ENCODE measurements around the gene FAM228A.
"Not testable (repeated sequence)": the region's sequence is repeated elsewhere in the genome, so short reads cannot be mapped to it uniquely, and the experiment has no call there.

FAM228A gene

DNA sequence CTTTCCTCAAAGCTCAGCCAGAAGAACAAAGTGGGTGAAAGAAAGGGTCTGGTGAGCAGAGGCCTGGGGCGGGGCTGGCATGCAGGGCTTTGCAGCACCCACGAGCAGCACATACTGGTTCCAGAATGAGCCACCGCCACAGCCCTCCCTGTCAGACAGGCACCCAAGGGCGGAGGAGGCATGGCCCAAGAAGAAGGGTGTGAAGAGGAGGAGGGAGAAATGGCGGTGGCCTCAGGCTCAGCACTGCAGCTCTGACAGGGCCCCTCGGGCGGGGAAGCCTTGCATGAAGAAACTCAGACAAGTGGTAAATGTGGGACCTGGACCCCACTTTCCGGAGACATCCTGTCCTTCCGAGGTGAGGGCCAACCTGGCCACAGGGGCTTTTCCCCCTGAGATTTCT is 15.7 kb downstream of the FAM228A start:
- no peak for DNase-seq (ENCODE audit: low read depth, low spot score)

DNA sequence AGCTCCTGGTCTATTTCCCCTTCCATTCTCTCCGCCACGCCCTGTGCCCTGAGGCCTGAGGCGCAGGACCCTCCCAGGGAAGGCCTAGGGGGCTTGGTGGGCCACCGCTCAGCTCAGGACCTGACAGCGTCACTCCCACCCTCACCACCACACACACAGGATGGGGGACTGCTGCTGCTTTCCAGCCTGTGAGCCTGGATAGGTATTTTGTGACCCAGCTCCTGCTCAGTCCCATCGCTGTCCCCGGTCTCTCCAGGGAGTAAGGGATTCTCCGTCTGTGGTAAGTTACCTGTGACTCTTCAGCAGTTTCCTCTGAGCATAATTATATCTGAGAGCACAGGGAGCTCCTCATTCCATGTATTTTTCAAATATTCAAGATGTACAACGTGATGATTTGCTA is 16.3 kb downstream of the FAM228A start:
- no peak for DNase-seq (ENCODE audit: low read depth, low spot score)

DNA sequence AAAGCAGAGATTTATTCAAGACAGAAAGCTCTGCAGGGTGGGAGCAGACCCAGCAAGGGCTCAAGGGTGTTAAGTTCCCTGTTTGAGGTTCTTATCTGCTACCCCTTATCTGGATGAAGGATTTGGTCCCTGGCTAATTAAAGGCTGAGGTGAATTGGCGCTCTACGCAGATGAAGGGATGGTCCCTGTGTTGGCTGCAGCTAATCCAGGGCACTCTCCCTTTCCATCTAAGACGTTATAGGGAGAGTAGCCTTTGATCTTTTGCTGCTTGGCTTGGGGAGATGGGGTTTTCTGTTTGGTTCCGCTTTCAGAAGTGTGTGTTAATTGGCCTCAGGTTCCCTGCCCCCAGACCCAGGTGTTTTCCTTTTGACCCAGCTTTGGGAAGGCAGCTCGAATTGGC is 17.0 kb downstream of the FAM228A start:
- DNase-seq (ENCODE audit: low read depth, low spot score) = no peak

DNA sequence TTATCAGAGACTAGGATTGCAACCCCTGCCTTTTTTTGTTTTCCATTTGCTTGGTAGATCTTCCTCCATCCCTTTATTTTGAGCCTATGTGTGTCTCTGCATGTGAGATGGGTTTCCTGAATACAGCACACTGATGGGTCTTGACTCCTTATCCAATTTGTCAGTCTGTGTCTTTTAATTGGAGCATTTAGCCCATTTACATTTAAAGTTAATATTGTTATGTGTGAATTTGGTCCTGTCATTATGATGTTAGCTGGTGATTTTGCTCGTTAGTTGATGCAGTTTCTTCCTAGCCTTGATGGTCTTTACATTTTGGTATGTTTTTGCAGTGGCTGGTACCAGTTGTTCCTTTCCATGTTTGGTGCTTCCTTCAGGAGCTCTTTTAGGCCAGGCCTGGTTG is 22.4 kb downstream of the FAM228A start:
- not testable (repeated sequence) for DNase-seq (ENCODE audit: low read depth, low spot score)

DNA sequence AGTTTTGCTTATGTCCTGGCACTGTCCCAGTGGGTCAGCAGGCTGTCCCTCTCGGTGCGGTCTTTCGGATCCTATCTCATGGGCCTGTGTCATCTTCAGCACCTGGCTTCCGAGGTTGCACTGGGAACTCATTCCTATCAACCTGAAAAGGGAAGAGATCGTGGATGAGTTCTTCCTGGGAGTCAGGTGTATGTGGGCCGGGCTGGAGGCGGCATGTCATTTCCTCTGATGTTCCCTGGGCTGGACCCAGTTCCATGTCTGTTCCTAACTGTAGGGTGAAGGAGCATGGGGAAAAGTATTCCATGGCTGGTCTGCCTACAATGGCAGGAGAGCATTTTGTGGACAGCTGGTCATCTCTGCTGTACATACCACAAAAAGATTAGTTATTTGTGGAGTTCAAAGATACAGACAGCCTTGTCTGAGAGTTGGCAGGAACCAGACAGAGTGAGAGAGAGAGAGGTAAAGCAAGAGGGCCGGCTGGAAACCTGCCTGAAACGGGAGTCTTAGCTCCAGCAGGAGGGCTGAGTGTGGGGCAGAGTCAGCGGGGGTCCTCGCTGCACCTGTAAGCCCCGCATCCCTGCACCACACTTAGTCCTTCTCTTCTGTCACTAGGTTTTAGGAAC is 25.2 kb downstream of the FAM228A start:
- DNase-seq (ENCODE audit: low read depth, low spot score) = peak; percentile 14

DNA sequence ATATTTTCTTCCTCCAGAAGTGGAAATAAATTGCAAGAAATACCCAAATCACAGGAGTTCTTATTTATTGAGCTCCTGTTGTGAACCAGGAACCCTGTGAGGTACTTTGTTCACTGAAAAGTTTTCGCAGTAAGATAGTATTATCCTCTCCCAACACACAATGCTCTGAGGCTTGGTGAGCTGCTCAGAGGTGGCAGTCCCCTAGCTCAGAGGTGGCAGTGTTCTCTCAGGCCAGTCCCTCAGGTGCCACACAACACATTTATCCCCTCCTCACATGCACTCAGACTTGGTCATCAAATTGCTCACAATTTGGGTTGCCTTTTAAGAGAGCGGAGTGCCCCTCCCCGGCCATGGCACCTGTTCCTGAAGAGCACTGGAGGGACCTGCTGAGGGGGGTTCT is 25.9 kb downstream of the FAM228A start:
- no peak for DNase-seq (ENCODE audit: low read depth, low spot score)

DNA sequence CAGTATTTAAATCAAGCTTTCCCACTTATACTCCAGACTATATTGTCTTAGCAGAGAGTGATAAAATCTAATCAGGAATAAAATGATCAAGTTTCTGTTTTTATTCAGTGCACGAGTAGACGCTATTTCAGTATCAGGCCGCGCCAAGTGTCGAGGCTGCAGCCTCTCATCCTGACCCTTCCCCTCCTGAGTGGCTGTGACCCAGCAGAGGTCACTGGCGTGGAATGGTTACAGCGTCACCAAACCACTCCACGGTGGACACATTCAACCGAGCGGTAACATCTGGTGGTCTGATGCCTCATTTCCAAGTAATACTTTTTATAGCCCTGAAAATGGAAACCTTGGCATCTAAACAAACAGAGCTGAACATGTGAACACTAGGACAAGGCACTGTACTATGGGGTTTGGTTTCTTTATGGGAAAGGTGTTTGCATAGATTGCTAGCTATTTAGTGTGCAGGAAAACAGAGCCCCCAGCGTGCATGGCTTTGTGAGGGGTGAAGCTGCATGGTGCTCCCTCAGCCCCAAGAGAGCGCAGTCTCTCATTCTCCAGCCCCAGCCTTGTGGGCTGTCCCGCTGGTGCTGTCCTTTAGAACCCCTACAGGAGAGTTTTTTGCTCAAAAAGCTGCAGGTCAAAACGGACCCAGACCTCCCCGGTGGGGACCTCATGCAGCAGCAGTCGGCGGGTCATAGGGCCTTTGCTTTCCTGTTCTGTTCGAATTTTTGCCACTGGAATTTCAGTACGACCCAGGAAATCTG is 28.4 kb downstream of the FAM228A start:
- no peak for DNase-seq (ENCODE audit: low read depth, low spot score)

DNA sequence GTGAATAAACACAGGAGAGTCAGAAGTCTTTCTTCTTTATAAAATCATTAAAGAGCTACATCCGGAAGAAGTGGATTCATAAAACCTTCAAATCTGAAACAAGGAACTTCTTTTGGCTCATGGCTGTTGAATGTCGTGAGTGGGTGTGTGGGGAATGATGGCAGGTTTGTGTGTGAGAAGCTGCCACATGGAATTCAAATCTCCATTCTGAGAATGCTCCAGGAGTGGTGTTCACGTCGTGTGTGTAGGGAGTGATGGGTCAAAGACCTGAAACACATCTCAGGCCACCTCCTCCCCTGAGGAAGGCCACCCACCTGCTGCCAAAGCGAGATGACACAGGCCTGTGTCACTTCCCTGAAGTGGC is 28.9 kb downstream of the FAM228A start:
- DNase-seq (ENCODE audit: low read depth, low spot score) = no peak

- DNase-seq (ENCODE audit: low read depth, low spot score) = no peak
Observed at GRCh38 chr2:24204505-24204904, 29.7 kb downstream of the FAM228A start.

GRCh38 chr2:24205131-24205530 is 30.3 kb downstream of the FAM228A start:
- DNase-seq (ENCODE audit: low read depth, low spot score) = no peak

DNA sequence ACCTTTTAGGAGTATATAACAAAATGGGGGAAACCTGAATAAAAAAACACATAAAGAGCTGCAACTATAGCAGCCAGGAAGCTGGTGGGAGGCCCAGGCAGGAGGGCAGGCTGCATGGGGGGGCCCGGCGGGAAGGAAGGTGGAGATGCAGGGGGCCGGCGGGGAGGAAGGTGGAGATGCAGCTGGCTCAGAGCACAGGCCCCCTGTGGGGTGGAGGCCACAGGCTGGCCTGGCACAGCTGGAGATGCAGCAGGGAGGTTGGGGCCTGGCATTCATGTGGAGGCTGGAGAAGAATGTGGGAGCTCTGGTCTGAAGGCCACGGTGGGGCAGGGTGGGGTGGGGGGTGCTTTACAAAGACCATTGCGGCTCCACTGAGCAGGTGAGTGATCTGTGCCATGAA is 31.4 kb downstream of the FAM228A start:
- DNase-seq (ENCODE audit: low read depth, low spot score) = no peak

DNA sequence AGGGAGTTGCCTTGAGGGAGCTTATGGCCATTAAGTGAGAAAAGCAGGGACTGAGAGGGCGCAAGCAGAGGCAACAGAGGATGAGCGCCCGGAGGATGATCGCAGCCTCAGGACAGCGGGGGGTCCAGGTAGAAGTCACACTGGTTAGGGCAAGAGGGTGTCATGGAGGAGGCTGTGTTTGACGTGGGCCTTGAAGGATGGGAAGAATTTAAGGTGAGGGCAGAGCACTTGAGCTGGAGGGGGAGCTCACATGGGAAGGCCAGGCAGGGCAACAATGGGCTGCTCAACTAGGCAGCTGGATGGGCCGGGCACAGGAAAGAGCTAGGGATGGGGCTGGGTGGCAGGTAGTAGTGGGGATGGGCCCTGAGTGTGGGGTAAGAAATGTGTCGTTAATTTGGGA is 31.9 kb downstream of the FAM228A start:
- no peak for DNase-seq (ENCODE audit: low read depth, low spot score)

- no peak for DNase-seq (ENCODE audit: low read depth, low spot score)
Observed at GRCh38 chr2:24207359-24207758, 32.5 kb downstream of the FAM228A start.

GRCh38 chr2:24208490-24208889 is 33.6 kb downstream of the FAM228A start:
- DNase-seq (ENCODE audit: low read depth, low spot score) = no peak

DNA sequence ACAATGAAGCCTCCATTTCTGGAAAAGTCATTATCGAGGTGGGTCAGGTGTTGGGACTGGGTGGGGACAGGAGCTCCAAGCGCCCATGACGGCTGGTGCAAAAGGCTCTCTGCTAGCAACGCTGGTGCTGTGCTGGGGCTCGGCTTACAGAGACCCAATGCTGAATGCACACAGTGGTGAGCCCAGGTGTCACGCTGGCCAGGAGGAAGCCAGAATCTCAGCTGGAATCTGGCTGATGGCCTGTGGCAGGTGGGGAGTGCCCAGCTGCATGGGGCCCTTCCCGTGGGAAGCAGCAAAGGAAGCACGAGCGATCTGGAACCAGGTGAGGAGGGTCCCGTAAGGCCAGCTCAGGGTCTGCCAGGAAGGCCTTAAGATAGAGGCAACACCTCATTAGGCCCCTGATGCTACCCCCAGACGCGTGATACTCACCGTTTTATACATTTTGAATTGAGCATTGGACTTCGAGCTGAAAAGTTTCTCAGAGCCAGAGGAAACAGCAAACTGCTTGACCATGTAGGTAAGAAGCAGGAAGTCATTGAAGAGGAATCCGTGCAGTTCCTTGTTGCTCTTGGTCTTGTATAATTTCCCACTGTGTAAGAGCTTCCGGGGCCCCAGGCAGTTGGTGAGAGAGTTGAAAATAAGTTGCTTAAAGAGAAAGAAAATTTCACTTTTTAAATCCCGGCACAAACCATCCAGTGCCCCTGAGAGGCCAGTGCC is 34.7 kb downstream of the FAM228A start:
- no peak for DNase-seq (ENCODE audit: low read depth, low spot score)

DNA sequence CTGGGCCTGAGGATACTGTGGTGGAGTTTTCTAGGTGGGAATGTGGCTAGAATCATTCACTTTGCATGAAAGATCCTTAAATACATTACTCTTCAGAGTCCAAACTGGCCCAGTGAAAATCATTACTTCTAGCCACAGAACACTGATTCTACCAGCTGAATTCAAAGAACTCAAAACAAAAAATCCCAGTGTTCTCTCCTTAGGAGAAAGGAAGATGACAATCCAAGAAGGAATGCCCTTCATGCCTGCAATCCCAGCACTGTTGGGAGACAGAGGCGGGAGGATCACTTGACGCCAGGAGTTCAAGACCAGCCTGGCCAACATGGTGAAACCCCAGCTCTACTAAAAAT is 35.2 kb downstream of the FAM228A start:
- DNase-seq (ENCODE audit: low read depth, low spot score) = no peak

DNA sequence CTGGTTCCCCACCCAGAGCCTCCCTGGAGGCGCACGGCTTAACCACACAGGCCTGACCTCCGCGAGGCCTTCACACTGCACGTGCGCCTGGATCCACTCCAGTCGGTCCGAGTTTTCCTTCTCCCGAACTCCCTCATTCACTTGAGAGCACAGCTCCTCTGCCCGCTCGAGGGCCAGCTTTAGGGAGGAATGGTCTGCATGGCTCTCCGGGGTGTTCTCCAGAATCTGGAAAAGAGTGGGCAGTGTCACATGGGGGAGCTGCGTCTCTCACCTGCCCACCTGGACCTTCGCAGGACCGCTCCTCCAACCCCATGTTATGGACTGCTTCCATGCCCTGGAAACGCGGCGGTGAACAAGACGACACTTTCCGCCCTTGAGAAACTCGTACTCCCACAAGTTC is 35.9 kb downstream of the FAM228A start:
- DNase-seq (ENCODE audit: low read depth, low spot score) = no peak

- DNase-seq (ENCODE audit: low read depth, low spot score) = no peak
Observed at GRCh38 chr2:24211408-24211807, 36.6 kb downstream of the FAM228A start.

DNA sequence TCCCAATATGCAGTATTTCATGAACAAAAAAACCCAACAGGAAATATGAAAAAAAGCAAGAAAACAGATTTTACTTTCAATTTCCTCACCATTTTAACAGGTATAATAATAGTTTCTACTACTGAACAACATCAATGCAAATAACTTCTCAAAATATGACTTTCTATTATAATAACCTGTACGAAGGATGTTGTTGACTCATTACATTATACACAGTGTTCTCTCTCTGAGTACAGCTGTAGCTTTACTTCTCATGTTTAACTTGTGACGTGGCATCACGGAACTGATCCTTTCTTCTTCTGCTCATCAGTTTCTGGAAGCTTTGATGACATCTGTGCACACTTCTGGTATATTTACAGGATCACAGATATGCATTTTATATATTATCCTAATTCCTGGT is 40.0 kb downstream of the FAM228A start:
- DNase-seq (ENCODE audit: low read depth, low spot score) = no peak

GRCh38 chr2:24220554-24221291 is 45.9 kb downstream of the FAM228A start:
- peak; percentile 20 for DNase-seq (ENCODE audit: low read depth, low spot score)

DNA sequence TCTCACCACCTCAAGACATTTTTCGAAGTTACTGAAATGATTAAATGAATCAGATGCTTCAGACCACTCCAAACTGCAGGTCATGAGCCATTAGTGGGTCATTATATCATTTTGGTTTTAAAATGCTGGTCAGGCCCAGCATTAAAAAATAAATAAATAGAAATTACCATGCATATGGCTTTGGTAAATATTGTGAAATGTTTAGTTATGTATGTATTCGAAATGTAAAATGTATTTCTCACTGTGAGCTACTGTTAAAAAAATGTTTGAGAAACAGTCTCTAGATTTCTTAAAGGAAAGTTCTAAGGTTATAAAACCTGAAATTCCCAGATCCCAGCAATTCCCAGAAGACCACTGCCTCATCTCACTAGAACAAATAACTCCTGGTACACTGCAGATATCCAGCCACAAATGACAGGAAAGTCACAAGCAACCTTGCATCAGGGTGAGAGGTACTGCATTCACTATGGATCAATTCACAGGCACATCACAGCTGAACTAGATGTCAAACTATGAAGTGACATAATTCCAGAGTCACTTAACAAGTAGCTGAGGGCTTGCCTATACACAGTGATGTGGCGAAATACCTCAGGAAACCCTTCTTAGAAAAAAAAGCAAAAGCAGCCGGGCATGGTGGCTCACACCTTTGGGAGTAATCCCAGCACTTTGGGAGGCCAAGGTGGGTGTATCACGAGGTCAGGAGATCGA is 46.6 kb downstream of the FAM228A start:
- no peak for DNase-seq (ENCODE audit: low read depth, low spot score)

DNA sequence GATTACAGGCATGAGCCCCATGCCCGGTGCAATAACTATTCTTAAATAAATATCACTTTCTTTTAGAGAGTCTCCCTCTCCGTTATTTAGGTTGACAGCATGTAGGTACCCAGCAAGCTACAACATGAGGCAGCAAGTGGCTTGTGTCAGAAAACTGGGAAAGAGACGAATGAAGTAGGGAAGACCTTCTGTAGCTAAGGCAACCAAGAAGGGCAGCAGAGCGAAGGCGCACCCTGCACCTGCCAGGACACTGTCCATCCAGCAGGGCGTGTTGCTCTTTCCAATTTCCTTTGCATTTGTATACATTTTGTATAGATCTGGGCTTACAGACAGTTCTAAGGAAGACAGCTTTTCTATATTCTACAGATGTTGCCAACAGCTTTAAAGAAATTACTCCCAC is 48.1 kb downstream of the FAM228A start:
- DNase-seq (ENCODE audit: low read depth, low spot score) = no peak

Data from astrocyte of the hippocampus (primary cell).